ENCODE measurements around the gene CERS6. TPM values are rescaled to one million over a fixed set of nuclear protein-coding genes. Genes with fewer than 3 reads are reported as not detected.

CERS6 gene
- total RNA-seq, 1 donor from 2014 or later, result 23.1 TPM

DNA sequence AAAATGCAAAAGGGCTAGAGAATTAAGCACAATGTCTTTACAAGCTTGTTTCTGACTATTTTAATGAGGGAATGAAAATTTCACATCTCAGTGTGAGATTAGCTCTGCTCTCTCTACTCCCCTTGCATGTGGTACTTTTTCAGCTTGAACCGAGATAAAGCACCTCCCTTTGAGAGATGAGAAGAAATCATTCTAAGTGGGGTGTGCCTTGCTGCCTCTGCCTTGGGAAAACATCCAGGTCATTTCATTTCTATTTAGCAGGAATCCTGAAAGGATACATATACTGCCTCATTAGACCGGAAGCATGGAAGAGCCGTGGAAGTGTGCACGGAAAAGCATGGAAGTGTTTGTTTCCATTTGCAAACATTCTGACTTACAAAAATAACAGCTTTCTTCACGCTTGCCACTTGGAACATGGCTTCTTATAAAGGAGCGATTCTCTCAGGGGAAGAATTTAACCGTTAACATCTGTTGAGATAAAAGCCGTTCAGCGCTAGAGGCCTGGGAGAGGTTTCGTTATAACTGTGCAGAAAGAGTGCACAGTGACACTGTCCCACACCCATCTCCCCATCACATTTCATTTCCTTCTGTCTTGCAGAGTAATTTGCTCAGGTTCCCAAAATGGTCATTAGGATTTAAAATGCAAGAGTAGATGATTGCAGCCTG lies 363.1 kb downstream of the CERS6 start:
- DNase-seq (ENCODE audit: low spot score), result no peak

DNA sequence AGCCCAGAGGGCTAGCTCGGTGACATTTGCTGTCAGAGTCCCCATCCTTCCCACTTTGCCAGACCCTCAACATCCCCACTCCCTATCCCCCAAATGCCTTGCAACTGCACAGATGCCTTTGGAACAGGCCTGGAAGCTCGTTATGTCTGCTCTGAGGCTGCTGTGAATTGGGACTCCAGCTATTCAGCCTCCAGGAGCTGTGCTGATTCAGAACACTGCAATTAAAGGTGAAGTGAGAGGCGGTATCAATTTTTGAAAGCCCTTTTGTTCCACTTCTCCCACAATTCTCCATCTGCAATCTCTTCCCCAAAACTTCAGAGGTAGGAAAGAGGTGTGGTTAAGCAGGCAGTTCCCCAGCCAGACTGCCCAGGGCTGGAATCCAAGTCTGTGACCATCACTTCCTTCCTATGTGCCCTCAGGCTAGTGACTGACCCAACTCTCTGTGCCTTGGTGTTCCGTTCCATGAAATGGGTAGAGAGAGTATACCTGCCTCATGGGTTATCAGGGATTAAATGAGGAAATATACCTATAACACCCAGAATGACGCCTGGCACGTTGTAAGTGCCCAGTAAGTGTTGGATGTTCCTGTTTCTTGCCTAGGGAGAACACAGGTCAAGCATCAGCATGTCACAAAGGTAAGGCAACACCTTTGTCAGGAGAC lies 363.9 kb downstream of the CERS6 start:
- no peak for DNase-seq (ENCODE audit: low spot score)

DNA sequence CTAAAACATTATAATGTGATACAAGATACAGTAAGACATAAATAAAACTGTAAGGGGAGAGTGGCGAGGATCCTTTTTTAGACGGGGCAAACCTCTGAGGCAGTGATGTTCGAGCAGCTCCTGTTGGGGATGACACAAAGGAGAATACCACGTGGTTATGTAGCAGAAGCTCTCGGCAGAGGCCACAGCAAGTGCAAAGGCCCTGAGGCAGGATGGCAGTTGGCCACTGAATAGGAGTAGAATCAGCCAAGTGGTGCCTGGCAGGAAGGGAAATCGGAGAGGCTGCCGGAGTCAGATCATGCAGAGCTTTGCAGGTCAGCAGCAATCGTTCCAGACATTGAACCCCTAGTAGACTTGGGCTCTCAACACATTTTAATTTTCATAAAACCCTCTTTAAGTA lies 365.5 kb downstream of the CERS6 start:
- DNase-seq (ENCODE audit: low spot score), result no peak

DNA sequence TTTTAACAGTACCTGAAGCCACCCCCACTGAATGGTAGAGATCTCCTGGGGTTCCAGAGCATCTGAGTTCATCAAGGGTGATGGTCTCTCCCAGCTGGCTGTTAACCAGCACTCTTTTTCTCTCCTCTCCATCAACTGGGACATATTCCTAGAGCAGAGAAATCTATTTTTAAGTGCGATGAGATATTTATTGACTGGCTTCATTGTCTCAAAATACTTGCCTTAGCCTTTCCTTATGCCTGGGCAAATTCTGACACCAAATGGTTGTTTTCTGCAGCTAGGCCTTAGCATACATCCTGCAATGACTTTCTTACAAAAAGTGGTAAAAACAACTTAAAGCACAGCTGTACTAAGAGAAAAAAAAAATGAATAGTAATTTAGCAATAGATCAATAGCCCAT lies 365.9 kb downstream of the CERS6 start:
- DNase-seq (ENCODE audit: low spot score), result no peak

Small RNA genes within 50 kb of the gene (microRNA-seq; reads per million reads assigned to microRNA genes)
- gene MIR4774 (ENCODE audit: borderline number of aligned reads), result not detected

Other genes with a start within 250 kb of the CERS6 start
- gene STK39, start 208.7 kb upstream of the CERS6 start, total RNA-seq, result 40.5 TPM

Data from mesenteric fat pad (tissue), 1 donor.